Measurements from ENCODE around the gene CLEC4F. TPM values are rescaled to one million over a fixed set of nuclear protein-coding genes. Genes with fewer than 3 reads are reported as not detected.

Gene CLEC4F
- total RNA-seq, 1 experiment from 2014 or later = not detected

GRCh38 chr2:70837980-70838925 is 17.9 kb upstream of the CLEC4F start (continued):
- TF ChIP-seq ZNF532 (CRISPR knock-in tag; IDR thresholded peaks at IDR 0.05; ENCODE audit: borderline replicate concordance) (no peak), ZNF416 (CRISPR knock-in tag; IDR thresholded peaks at IDR 0.05) (no peak), FOXK1 (CRISPR knock-in tag; IDR thresholded peaks at IDR 0.05) (no peak), OVOL2 (CRISPR knock-in tag; IDR thresholded peaks at IDR 0.05; ENCODE audit: borderline replicate concordance) (no peak), CBFB (CRISPR knock-in tag; IDR thresholded peaks at IDR 0.05; ENCODE audit: low read depth) (no peak), RORB (CRISPR knock-in tag; IDR thresholded peaks at IDR 0.05) (no peak), SOX15 (CRISPR knock-in tag; IDR thresholded peaks at IDR 0.05) (no peak), ZNF512 (CRISPR knock-in tag; IDR thresholded peaks at IDR 0.05; ENCODE audit: borderline replicate concordance) (no peak), STAT6 (CRISPR knock-in tag; conservative IDR thresholded peaks at IDR 0.05; ENCODE audit: low read depth) (no peak), FOXP4 (CRISPR knock-in tag; IDR thresholded peaks at IDR 0.05) (no peak), RELA (CRISPR knock-in tag; IDR thresholded peaks at IDR 0.05; ENCODE audit: borderline replicate concordance) (no peak)

DNA sequence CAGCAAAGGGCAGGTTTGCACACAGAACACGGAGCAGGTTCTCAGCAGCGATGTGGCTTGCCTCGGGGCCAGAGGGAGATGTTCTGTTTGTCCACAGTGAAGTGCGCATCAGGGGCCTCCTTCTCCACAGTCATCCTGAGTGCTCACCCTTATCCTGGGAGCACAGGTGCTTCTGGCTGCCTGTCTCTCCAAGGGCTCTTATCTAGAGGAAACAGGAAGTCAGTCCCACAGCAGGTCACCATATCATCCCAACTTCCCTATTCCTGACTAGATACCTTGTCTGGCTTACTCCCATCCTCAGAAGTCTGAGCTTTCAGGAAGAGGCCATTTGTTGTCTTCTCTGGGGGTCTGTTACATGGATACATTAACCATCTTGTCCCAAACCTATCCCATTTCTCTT is 15.2 kb upstream of the CLEC4F start, which contains the start of gene CD207:
TSS of gene CD207 (minus strand) at position 174 of the 400 bp plus-strand sequence. CDS start at position 134, 40 bp downstream.
- ATAC-seq (no peak), DNase-seq (ENCODE audit: low spot score) (no peak)
- ChIA-PET CTCF (no interaction called here), POLR2A (no interaction called here)
- Mint-ChIP-seq H3K9me3 (peaks cover 6% of the 10 kb centered on the region; the same call in 1 of the 2 replicates), H3K36me3 (no peaks in the 10 kb centered on the region), H3K4me3 (no peak within 1 kb of the TSS), H3K27me3 (ENCODE audit: low read depth) (peaks cover 22% of the 10 kb centered on the region), H3K4me1 (no peaks in the 10 kb centered on the region), H3K27ac (no peak within 1 kb of the TSS)
- no peak for TF ChIP-seq ZNF281 (CRISPR knock-in tag; IDR thresholded peaks at IDR 0.05)
- no peak for TF ChIP-seq NFATC4 (CRISPR knock-in tag; IDR thresholded peaks at IDR 0.05)
- no peak for TF ChIP-seq SOX15 (CRISPR knock-in tag; IDR thresholded peaks at IDR 0.05)
- TF ChIP-seq FOXK1 (CRISPR knock-in tag; IDR thresholded peaks at IDR 0.05) = no peak
- TF ChIP-seq, protein P1, sequence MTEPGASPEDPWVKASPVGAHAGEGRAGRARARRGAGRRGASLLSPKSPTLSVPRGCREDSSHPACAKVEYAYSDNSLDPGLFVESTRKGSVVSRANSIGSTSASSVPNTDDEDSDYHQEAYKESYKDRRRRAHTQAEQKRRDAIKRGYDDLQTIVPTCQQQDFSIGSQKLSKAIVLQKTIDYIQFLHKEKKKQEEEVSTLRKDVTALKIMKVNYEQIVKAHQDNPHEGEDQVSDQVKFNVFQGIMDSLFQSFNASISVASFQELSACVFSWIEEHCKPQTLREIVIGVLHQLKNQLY (CRISPR knock-in tag; IDR thresholded peaks at IDR 0.05) = no peak
- TF ChIP-seq, protein P2, sequence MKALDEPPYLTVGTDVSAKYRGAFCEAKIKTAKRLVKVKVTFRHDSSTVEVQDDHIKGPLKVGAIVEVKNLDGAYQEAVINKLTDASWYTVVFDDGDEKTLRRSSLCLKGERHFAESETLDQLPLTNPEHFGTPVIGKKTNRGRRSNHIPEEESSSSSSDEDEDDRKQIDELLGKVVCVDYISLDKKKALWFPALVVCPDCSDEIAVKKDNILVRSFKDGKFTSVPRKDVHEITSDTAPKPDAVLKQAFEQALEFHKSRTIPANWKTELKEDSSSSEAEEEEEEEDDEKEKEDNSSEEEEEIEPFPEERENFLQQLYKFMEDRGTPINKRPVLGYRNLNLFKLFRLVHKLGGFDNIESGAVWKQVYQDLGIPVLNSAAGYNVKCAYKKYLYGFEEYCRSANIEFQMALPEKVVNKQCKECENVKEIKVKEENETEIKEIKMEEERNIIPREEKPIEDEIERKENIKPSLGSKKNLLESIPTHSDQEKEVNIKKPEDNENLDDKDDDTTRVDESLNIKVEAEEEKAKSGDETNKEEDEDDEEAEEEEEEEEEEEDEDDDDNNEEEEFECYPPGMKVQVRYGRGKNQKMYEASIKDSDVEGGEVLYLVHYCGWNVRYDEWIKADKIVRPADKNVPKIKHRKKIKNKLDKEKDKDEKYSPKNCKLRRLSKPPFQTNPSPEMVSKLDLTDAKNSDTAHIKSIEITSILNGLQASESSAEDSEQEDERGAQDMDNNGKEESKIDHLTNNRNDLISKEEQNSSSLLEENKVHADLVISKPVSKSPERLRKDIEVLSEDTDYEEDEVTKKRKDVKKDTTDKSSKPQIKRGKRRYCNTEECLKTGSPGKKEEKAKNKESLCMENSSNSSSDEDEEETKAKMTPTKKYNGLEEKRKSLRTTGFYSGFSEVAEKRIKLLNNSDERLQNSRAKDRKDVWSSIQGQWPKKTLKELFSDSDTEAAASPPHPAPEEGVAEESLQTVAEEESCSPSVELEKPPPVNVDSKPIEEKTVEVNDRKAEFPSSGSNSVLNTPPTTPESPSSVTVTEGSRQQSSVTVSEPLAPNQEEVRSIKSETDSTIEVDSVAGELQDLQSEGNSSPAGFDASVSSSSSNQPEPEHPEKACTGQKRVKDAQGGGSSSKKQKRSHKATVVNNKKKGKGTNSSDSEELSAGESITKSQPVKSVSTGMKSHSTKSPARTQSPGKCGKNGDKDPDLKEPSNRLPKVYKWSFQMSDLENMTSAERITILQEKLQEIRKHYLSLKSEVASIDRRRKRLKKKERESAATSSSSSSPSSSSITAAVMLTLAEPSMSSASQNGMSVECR (CRISPR knock-in tag; IDR thresholded peaks at IDR 0.05; ENCODE audit: borderline replicate concordance) = no peak

Measured in WTC11 (cell line).